Measurements from ENCODE around the gene CTNNBL1.

- TF ChIP-seq CTCF (conservative IDR thresholded peaks at IDR 0.05; ENCODE audit: low read depth, low read length) (no peak), EZH2 (IDR thresholded peaks at IDR 0.05; ENCODE audit: low read length, unreplicated experiment) (no peak), EZH2phosphoT487 (IDR thresholded peaks at IDR 0.05; ENCODE audit: borderline replicate concordance, low read length) (no peak)
Measured at GRCh38 chr20:37850036-37850592, 156.3 kb downstream of the CTNNBL1 start.
